ENCODE measurements around the gene C11orf68.
A peak's percentile ranks its signal among the peaks of the same experiment; 100 is the strongest.

C11orf68 gene

GRCh38 chr11:65944191-65944590 lies 25.3 kb upstream of the C11orf68 start:
- DNase-seq: no peak

GRCh38 chr11:65942531-65942930 lies 23.7 kb upstream of the C11orf68 start:
- DNase-seq: no peak

GRCh38 chr11:65941720-65942310 lies 23.0 kb upstream of the C11orf68 start:
- DNase-seq: no peak

- DNase-seq: no peak
Measured at GRCh38 chr11:65937766-65938165, 18.9 kb upstream of the C11orf68 start.

GRCh38 chr11:65934014-65934413 lies 15.2 kb upstream of the C11orf68 start:
- no peak for DNase-seq

DNA sequence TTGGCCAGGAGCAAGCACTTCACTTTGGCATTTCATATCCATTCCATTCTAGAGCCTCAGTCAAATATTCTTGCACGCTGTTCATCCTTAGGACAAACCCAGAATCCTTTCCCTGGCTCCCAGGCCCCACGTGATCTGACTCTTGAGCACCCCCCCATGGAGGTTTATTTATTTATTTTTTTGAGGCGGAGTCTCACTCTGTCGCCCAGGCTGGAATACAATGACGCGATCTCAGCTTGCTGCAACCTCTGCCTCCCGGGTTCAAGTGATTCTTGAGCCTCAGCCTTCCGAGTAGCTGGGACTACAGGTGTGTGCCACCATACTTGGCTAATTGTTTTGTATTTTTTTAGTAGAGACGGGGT lies 13.7 kb upstream of the C11orf68 start:
- DNase-seq: no peak

DNA sequence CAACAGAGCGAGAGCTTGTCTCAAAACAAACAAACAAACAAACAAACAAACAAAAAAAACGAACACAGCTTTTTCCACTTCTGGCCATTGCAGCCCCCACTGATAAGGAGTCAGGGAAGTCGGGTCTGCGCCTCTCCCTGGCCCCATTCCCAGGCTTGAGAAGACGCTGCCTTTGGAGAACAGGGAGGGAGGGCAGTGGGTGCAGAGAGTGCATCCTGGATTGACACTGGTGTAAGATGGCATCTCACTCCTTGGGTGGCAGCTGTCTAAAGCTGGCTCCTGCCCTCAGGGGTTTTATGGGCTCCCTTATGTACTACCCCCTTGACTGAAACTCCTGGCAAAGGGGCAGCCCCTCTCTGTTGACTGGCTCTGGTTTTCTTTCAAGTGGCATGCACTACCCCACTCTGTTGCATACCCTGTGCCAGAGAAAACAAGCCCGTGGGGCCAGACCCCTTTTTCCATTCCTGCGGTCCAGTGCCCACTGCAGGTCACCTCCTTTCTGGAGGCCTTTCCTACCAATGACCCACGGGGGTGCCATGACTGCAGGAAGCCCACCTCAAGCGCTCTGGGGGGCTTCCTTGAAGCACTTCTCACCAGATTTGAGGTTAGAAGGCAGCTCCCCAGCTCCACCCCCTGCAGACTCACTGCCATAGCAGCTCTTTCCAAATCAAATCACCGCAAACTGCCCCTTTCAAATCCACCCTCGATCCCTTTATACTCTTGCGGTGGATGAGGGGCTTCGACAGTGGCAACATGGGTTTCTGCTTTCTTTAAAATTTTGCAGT lies 13.1 kb upstream of the C11orf68 start:
- no peak for DNase-seq

GRCh38 chr11:65928667-65929066 lies 9.8 kb upstream of the C11orf68 start:
- no peak for DNase-seq

- DNase-seq: peak; percentile 62 to 80 (median 76)
Measured at GRCh38 chr11:65927904-65928397, 9.1 kb upstream of the C11orf68 start.

DNA sequence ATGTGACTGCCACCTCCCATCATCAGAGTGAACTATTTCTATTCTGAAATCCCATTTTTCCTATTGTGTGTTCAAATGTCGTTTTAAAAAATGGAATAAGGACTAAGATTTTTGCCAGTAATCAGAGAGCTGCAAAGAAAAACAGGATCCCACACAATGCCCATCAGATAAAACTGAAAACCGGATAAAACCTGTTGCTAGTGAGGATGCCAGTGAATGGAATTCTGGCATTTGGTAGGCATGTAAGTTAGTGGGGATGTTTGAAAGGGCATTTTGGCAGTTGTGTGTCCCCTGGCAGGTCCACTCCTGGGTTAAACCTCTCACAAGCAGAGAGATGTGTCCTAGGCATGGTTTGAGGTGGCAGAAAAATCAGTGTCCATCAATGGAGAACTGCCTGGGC lies 6.5 kb upstream of the C11orf68 start:
- DNase-seq: no peak

- DNase-seq: no peak
Measured at GRCh38 chr11:65922565-65922964, 3.7 kb upstream of the C11orf68 start.

GRCh38 chr11:65921876-65922275 lies 3.0 kb upstream of the C11orf68 start:
- DNase-seq: no peak

DNA sequence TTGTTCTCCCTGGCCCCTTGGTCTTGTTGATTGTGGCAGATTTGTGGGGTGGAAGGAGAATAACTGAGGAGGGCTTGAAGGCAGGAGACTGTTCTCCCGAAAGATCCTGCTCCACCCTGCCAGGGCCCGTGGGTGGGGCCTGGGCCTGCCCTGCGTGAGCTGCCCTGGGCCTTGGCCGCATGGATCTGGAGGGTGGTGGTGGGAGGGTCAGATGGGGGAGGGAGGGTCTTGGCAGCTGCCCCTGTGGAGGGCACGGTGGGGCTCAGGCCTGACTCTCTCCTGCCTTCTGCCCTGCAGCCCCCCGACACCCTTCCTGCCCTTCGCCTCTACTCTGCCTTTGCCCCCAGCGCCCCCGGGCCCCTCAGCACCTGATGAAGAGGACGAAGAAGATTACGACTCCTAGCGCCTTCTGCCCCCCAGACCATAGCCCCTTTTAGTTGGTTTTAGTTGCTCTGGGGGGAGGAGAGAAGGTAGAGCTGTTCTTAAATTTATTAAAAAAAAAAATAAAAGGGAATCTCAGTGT lies 2.2 kb upstream of the C11orf68 start:
- DNase-seq: no peak

DNA sequence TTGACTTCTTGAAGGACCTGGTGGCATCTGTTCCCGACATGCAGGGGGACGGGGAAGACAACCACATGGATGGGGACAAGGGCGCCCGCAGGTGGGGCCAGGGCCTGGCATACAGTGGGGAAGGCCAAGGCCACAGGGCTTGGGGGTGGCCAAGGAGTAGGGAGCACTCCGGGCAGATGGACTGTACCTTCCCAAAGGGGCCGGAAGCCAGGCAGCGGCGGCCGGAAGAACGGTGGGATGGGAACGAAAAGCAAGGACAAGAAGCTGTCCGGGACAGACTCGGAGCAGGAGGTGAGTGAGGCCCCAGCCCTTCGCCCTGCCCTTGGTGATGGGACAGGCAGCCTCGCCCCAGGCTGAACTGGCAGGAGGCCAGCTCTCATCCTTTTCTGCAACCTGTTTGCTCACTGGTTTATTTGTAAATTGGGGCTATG lies 1.5 kb upstream of the C11orf68 start:
- DNase-seq: no peak

- peak in 3 of 4 experiments; percentile 41 to 63 (median 48) for DNase-seq
Measured at GRCh38 chr11:65919573-65920371, 910 bp upstream of the C11orf68 start.

DNA sequence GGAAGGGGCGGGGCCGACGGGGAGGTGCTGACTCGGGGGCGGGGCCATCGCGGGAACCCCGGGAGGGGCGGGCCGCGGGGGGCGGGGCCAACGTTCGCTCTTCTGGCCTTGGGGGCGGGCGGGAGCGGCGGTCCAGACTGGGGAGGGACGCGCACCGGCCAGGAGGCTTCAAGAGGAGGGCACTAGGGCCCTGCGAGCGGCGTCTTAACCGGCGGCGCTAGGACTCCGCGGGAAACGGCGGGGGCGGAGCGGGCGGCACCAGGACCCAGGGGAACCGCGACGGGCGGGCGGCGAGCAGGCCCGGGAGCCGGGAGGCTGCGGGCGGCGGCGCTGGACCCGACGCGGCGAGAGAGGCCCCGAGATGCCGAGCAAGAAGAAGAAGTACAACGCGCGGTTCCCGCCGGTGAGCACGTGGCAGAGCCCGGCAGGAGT lies 295 bp upstream of the C11orf68 start, which contains the start of gene DRAP1:
Gene DRAP1, plus strand, starts transcription at position 286 of the 432 bp plus-strand sequence. Its CDS starts 76 bp downstream, at position 362.
- peak; percentile 99 to 100 (median 100) for DNase-seq

DNA sequence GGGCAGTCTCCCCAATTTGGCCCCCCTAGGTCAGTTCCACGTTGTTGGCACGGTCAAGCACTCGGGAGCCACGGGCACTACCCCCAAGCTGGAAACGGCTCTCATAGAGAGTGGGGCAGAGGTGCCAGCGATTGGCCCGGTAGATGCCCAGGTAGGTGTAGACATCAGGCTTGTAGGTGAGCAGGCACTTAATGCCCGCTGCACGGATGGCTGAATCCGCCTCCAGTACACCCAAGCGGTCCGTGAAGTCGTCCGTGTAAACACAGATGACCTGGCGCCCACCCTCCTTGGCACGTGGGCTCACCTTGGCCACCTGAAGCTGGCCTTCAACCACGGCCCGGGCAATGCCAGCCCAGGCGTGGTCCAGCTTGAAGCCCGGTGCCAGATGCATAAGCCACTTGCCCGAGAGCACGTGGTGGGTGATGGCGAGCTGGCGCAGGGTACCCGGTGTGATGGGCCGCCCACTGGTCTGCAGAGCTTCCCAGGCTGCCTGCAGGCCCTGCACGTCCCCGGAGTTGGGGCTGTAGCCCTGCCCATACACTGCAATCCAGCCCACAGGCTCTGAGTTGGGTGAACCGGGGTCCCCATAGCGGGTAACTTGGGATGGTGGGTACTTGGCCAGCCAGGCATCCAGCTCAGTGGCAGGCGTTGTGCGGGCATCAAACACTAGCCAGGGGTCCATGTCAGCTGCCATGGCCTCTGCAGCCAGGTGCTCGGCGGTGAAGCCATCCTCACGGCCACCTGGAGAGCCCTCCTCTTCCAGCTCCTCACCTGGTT lies 1.2 kb downstream of the C11orf68 start:
- no peak for DNase-seq

DNA sequence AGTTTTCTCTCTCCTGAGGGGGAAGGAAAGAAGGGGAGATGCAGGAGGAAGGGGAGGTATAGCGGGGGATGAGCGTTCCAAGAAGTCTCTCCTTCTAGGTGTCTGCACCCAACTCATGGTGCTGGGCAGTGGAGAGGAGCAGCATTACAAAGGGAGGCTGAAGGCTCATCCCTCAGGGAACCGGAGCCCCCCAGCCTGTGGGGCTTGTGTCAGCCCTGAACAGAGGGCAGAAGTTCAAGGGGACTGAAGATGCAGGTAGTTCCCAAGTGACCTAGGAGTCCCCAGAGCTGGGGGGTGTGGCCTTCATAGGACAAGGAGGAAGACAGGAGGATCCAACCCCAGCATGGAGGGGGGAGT lies 1.8 kb downstream of the C11orf68 start:
- no peak for DNase-seq

DNA sequence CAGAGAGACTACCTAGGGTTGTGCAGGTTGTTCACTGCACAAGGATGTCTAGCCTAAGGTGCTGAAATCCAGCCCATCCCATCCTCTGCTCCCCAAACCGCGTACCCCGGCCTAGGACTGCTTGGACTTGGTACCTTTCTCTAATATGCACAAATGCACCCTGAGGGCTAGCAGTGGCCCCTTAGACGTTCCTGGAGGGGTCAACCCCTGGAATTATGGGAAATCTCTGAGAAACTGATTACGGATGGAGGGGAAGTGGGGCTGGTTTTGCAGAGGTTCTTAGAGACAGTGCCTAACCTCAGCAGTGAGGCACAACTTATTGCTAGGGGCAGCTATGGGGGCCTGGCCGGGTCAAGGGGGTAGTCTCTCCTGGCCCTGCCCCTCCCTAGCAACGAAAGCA lies 2.5 kb downstream of the C11orf68 start:
- DNase-seq: no peak

- peak; percentile 50 to 78 (median 75) for DNase-seq
Measured at GRCh38 chr11:65915821-65916251, 3.0 kb downstream of the C11orf68 start.

DNA sequence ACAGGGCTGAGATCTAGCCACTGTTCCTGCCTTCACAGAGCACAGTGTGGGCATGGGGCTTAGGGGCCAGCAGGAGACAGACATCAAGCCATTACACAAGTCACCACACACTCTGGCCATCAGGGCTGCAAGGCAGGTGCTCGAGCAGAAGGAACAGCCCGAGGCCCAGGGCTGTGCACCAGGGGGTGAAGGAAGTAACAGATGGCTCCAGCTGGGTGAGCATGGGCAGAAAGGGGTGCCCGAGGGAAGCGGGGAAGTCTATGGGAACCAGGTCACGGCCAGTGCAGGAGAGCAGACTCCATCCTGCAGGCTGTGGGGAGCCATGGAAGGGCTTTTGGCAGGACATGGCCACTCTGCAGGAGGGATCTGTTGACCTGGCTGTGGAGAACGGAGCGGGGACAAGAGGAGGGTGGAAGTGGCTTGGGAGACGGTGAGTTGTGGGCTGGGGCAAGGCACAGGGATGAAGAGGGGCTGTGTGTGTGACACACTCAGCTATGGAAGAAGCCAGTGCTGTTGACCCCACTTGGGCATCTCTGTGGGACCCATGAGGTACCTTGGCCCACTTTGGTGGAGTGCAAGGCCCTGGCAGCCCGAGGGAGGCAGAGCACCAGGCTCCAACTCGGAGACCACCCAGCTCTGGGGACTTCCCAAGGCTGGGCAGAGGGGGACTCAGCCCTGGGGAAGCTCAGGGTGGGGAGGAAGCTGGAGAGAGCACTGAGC lies 3.6 kb downstream of the C11orf68 start:
- peak in 2 of 4 experiments; percentile 33 to 47 for DNase-seq
